Stomach (tissue), 4 donors: Measurements from ENCODE around the gene MXD4.
A peak's percentile ranks its signal among the peaks of the same experiment; 100 is the strongest.

Experiments
- CTCF ChIP-seq, 7 experiments: fragments of 450-650 bp in 4 of 7; fragments of 200-600 bp in 3 of 7; sonication (generic) in 3 of 7; IDR thresholded peaks; one replicate each; pipeline ENCODE4 v1.5.1; 2016 to 2019; ENCODE audit warnings: antibody characterized with exemption in 7 of 7, control low read depth in 2 of 7, mild to moderate bottlenecking in 1 of 7
- EP300 ChIP-seq: sonication (generic); formaldehyde crosslinking; IDR thresholded peaks from one replicate; pipeline ENCODE4 v1.6.1; 2017; ENCODE audit warnings: antibody characterized with exemption
- POLR2A ChIP-seq, 4 donors: fragments of 450-650 bp; IDR thresholded peaks; one replicate each; pipeline ENCODE4 v1.6.1; 2016; ENCODE audit warnings: antibody characterized with exemption in 4 of 4, control low read depth in 2 of 4, mild to moderate bottlenecking in 1 of 4, moderate library complexity in 1 of 4
- POLR2AphosphoS5 ChIP-seq, 3 donors: sonication (generic); formaldehyde crosslinking; IDR thresholded peaks; one replicate each; pipeline ENCODE4 v1.6.1; 2016; ENCODE audit warnings: antibody characterized with exemption in 3 of 3

DNA sequence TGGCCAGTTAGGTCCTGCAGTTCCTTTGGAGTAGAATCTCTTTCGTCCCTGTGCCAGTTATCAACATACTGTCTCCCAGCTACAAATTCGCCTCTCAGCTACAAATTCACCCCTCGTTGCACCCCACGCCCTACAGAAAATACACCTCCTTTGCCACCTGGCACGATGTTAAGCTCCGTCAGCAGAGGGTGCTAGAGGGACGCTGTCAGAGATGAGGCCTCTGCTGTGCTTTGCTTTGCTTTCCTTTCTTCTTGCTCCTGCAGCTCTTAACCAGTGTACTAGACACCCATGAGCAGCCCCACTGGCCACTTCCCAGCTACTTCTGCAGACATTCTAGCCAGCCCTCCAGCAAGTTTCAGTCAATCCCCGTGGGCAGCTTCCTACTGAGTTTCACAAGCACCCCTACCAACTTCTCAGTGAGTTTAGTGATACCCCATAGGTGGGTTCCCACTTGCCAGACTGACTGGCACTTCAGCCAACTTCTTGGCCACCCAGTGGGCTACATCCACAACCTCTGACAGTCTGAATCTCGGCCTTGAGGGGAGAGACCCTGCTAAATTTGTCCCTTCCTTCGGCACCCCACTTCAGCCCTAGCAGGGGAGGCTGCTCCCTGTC lies 41.8 kb downstream of the MXD4 start:
- TF ChIP-seq CTCF (IDR thresholded peaks at IDR 0.05) (peak in 5 of 7 experiments; percentile 68 to 87 (median 76)), POLR2A (IDR thresholded peaks at IDR 0.05) (no peak), POLR2AphosphoS5 (IDR thresholded peaks at IDR 0.05) (peak in 1 of 3 donors; percentile 48), EP300 (no peak)
